D721Med (cell line): ENCODE data around the gene B9D1.

ENCODE experiments used
- DNase-seq: peaks from one replicate; pipeline ENCODE4 v3.0.0; 2011; ENCODE audit warnings: low spot score; ENCODE audit not compliant: insufficient read length
- FAIRE-seq: peaks from 2 replicates; lab custom pipeline; 2011; peaks lifted over from hg19 to GRCh38; lab: Jason Lieb, UNC
- CTCF ChIP-seq: IDR thresholded peaks from 2 replicates; pipeline ENCODE4 v1.5.1; 2012; ENCODE audit warnings: mild to moderate bottlenecking, control low read depth; ENCODE audit not compliant: insufficient read depth; ENCODE audit errors: missing control alignments

The B9D1 gene

DNA sequence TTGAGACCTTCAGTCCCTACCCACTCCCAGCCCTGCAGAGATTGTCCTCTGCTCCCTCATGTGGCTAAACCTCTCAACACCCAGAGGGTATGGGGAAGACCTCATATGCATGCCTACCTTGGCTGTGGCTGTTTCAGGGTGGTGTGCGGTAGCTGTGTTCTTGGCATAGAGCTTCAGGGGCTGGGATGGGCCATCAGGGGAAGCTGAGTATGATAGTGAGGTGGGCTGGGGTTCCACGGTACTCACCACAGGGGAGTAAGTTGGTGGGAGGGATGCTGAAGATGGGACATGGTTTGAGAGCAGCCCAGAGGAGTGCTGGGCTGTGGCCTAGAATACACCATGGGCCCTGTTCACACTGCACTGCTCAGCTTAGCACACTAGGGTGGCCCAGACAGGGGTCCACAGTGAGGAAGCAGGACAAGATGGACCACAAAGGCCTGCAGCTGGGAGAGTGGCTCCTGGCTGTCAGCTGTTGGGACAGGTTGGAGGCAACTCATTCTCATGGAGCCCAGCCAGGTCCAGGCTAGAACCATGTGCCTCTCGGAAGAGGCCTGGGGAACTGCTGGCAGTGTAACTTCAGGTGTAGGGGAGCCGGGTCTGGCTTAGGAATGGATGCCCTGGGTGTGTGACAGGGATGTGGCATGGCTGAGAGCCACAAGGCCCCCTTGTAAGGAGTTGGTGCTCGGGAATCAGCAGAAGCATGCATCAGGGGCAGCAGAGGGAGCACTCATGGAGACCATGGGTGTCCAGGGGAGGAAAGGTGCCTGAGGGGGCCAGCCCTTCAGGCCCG, 21.4 kb upstream of the B9D1 start:
- DNase-seq (no peak), FAIRE-seq (no peak)
- no peak for TF ChIP-seq CTCF

DNA sequence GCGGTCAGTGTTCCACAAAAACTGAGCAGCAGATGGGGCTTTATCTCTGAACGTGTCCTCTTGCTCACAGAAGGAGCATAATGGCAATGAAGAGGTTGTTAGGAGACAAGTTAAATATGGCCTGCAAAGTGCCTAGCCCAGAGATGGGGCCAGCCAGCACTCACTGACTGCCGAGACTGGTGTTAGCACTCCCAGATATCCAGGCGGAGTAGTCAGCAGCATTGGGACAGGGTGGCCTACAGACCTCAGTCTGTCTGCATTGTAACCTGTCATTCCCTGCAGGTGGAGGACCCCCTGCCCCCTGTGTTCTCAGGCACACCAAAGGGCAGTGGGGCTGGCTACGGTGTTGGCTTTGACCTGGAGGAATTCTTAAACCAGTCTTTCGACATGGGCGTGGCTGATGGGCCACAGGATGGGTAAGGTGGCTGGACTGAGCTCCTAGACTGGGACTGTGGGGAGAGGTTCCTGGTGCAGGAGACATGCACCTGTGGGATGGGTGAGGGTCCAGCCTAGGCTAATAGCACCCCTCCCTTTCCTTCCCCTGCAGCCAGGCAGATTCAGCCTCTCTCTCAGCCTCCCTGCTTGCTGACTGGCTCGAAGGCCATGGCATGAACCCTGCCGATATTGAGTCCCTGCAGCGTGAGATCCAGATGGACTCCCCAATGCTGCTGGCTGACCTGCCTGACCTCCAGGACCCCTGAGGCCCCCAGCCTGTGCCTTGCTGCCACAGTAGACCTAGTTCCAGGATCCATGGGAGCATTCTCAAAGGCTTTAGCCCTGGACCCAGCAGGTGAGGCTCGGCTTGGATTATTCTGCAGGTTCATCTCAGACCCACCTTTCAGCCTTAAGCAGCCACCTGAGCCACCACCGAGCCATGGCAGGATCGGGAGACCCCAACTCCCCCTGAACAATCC, 20.3 kb upstream of the B9D1 start:
- FAIRE-seq: no peak
- no peak for DNase-seq
- TF ChIP-seq CTCF: no peak

DNA sequence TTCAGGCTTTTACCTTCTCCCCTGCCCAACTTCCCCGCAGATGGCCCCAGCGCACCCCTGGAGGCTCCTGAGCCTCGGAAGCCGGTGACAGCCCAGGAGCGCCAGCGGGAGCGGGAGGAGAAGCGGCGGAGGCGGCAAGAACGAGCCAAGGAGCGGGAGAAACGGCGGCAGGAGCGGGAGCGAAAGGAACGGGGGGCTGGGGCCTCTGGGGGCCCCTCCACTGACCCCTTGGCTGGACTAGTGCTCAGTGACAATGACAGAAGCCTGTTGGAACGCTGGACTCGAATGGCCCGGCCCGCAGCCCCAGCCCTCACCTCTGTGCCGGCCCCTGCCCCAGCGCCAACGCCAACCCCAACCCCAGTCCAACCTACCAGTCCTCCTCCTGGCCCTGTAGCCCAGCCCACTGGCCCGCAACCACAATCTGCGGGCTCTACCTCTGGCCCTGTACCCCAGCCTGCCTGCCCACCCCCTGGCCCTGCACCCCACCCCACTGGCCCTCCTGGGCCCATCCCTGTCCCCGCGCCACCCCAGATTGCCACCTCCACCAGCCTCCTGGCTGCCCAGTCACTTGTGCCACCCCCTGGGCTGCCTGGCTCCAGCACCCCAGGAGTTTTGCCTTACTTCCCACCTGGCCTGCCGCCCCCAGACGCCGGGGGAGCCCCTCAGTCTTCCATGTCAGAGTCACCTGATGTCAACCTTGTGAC, 19.4 kb upstream of the B9D1 start:
- no peak for TF ChIP-seq CTCF
- no peak for DNase-seq
- FAIRE-seq: no peak

DNA sequence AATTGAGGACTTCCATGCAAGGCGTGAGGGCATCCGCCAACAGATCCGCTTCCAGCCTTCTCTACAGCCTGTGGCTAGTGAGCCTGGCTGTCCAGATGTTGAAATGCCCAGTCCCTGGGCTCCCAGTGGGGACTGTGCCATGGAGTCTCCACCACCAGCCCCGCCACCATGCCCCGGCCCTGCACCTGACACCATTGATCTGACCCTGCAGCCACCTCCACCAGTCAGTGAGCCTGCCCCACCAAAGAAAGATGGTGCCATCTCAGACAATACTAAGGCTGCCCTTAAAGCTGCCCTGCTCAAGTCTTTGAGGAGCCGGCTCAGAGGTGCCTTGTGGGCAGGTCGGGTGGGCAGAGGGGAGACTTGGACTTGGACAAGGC, 18.8 kb upstream of the B9D1 start:
- TF ChIP-seq CTCF: no peak
- DNase-seq (no peak), FAIRE-seq (no peak)

DNA sequence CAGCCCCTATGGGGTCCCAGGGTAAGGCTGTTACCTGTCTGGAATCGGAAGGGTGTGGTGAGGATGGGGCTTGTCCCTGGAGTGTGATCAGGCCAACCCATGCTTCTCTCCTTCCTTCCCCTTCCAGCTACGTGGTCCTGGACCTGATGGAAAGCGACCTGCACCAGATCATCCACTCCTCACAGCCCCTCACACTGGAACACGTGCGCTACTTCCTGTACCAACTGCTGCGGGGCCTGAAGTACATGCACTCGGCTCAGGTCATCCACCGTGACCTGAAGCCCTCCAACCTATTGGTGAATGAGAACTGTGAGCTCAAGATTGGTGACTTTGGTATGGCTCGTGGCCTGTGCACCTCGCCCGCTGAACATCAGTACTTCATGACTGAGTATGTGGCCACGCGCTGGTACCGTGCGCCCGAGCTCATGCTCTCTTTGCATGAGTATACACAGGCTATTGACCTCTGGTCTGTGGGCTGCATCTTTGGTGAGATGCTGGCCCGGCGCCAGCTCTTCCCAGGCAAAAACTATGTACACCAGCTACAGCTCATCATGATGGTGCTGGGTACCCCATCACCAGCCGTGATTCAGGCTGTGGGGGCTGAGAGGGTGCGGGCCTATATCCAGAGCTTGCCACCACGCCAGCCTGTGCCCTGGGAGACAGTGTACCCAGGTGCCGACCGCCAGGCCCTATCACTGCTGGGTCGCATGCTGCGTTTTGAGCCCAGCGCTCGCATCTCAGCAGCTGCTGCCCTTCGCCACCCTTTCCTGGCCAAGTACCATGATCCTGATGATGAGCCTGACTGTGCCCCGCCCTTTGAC, 18.2 kb upstream of the B9D1 start:
- TF ChIP-seq CTCF: no peak
- FAIRE-seq: no peak
- DNase-seq: no peak

DNA sequence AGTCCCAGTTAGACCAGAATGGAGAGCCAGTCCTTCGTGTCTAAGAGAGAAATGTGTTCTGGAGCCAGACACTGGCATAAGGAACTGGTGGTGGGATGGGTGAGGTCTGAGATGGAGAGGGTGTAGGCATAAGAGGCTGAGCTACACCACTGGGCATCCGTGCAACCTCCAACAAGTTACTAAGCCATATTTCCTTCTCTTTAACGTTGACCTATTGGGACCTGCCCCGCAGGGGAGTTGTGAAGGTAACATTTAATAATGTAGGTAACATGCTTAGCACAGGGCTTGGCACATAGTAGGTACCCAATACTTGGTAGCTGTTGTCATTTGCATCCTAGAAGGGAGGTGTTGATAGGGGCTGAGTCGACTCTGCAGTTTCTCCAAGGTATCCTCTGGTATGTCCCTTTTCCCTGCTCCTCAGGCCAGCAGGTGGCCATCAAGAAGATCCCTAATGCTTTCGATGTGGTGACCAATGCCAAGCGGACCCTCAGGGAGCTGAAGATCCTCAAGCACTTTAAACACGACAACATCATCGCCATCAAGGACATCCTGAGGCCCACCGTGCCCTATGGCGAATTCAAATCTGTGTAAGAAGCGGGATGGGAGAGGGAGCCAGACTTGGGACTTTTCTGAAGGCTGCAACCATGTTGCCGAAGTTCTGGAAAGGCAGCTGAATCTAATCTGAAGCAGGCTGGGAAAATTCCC, 17.0 kb upstream of the B9D1 start:
- TF ChIP-seq CTCF: no peak
- DNase-seq: no peak
- no peak for FAIRE-seq
